Activated T-helper 17 cell treated with anti-CD3 and anti-CD28 coated beads, Interleukin-2, amount 50 U/mL, for 72 hours (primary cell): ENCODE data around the gene OAT. TPM values are rescaled to one million over a fixed set of nuclear protein-coding genes. Genes with fewer than 3 reads are reported as not detected.
A peak's percentile ranks its signal among the peaks of the same experiment; 100 is the strongest.
"Not testable (repeated sequence)": the region's sequence is repeated elsewhere in the genome, so short reads cannot be mapped to it uniquely, and the experiment has no call there.

Source experiments
- ATAC-seq: fragments of 150-1000 bp; cut with Tn5 transposase; replicated peaks from 2 replicates; pipeline ENCODE4 v1.10.0; 2021; ENCODE audit warnings: mild to moderate bottlenecking, moderate library complexity
- H3K27ac Mint-ChIP-seq: one replicate; pipeline ENCODE4 v1.8.0; 2022; ENCODE audit warnings: mixed read lengths
- H3K27me3 Mint-ChIP-seq: one replicate; pipeline ENCODE4 v1.8.0; 2022; ENCODE audit warnings: mixed read lengths
- H3K36me3 Mint-ChIP-seq: one replicate; pipeline ENCODE4 v1.8.0; 2022; ENCODE audit warnings: low read depth, mild to moderate bottlenecking, mixed read lengths
- H3K4me1 Mint-ChIP-seq: one replicate; pipeline ENCODE4 v1.8.0; 2022; ENCODE audit warnings: mixed read lengths
- H3K4me3 Mint-ChIP-seq: one replicate; pipeline ENCODE4 v1.8.0; 2022; ENCODE audit warnings: mild to moderate bottlenecking, mixed read lengths
- H3K9me3 Mint-ChIP-seq: one replicate; pipeline ENCODE4 v1.8.0; 2022; ENCODE audit warnings: mixed read lengths
- total RNA-seq, 2 donors: library from RNA; stranded (reverse); gene quantifications; one replicate each; pipeline ENCODE4 v1.2.3, GENCODE V29; 2022

The OAT gene
- total RNA-seq, 2 donors from 2014 or later, result 21.0 to 35.6 TPM

GRCh38 chr10:124369533-124369932 lies 49.2 kb downstream of the OAT start:
- not testable (repeated sequence) for H3K4me1 Mint-ChIP-seq, H3K36me3 Mint-ChIP-seq, ATAC-seq, H3K9me3 Mint-ChIP-seq, H3K27ac Mint-ChIP-seq, H3K4me3 Mint-ChIP-seq
- peaks cover 15% of the 10 kb centered on the region for H3K27me3 Mint-ChIP-seq

GRCh38 chr10:124369066-124369465 lies 49.7 kb downstream of the OAT start:
- no peaks in the 10 kb centered on the region for H3K36me3 Mint-ChIP-seq
- H3K27ac Mint-ChIP-seq, result no peak overlapping the region
- peaks cover 15% of the 10 kb centered on the region for H3K27me3 Mint-ChIP-seq
- no peaks in the 10 kb centered on the region for H3K4me1 Mint-ChIP-seq
- no peak overlapping the region for H3K4me3 Mint-ChIP-seq
- no peaks in the 10 kb centered on the region for H3K9me3 Mint-ChIP-seq
- ATAC-seq, result no peak

GRCh38 chr10:124367936-124368335 lies 50.8 kb downstream of the OAT start:
- no peak for ATAC-seq
- H3K4me3 Mint-ChIP-seq, result no peak overlapping the region
- no peaks in the 10 kb centered on the region for H3K36me3 Mint-ChIP-seq
- H3K27ac Mint-ChIP-seq, result no peak overlapping the region
- no peaks in the 10 kb centered on the region for H3K9me3 Mint-ChIP-seq
- peaks cover 15% of the 10 kb centered on the region for H3K27me3 Mint-ChIP-seq
- H3K4me1 Mint-ChIP-seq, result no peaks in the 10 kb centered on the region

- H3K27me3 Mint-ChIP-seq, result peaks cover 15% of the 10 kb centered on the region
- no peak overlapping the region for H3K27ac Mint-ChIP-seq
- no peak for ATAC-seq
- no peaks in the 10 kb centered on the region for H3K4me1 Mint-ChIP-seq
- H3K4me3 Mint-ChIP-seq, result no peak overlapping the region
- no peaks in the 10 kb centered on the region for H3K36me3 Mint-ChIP-seq
- H3K9me3 Mint-ChIP-seq, result no peaks in the 10 kb centered on the region
Measured at GRCh38 chr10:124367414-124367813, 51.3 kb downstream of the OAT start.

- H3K9me3 Mint-ChIP-seq, result no peaks in the 10 kb centered on the region
- H3K27ac Mint-ChIP-seq, result no peak overlapping the region
- no peak overlapping the region for H3K4me3 Mint-ChIP-seq
- H3K4me1 Mint-ChIP-seq, result no peaks in the 10 kb centered on the region
- no peaks in the 10 kb centered on the region for H3K36me3 Mint-ChIP-seq
- H3K27me3 Mint-ChIP-seq, result peaks cover 15% of the 10 kb centered on the region
- ATAC-seq, result no peak
Measured at GRCh38 chr10:124366825-124367224, 51.9 kb downstream of the OAT start.

GRCh38 chr10:124366343-124366742 lies 52.4 kb downstream of the OAT start:
- no peak overlapping the region for H3K27ac Mint-ChIP-seq

GRCh38 chr10:124364674-124365073 lies 54.0 kb downstream of the OAT start:
- Mint-ChIP-seq H3K4me3 (no peak overlapping the region), H3K27ac (no peak overlapping the region), H3K9me3 (peaks cover 3% of the 10 kb centered on the region), H3K4me1 (no peaks in the 10 kb centered on the region), H3K27me3 (peaks cover 9% of the 10 kb centered on the region), H3K36me3 (no peaks in the 10 kb centered on the region)
- no peak for ATAC-seq

More at GRCh38 chr10:124366343-124366742, 52.4 kb downstream of the OAT start:
- no peak overlapping the region for H3K4me3 Mint-ChIP-seq
- ATAC-seq, result no peak
- no peaks in the 10 kb centered on the region for H3K4me1 Mint-ChIP-seq
- H3K36me3 Mint-ChIP-seq, result no peaks in the 10 kb centered on the region
- H3K27me3 Mint-ChIP-seq, result peaks cover 14% of the 10 kb centered on the region
- no peaks in the 10 kb centered on the region for H3K9me3 Mint-ChIP-seq

- H3K4me1 Mint-ChIP-seq, result no peaks in the 10 kb centered on the region
- ATAC-seq, result no peak
- no peak overlapping the region for H3K4me3 Mint-ChIP-seq
- no peak overlapping the region for H3K27ac Mint-ChIP-seq
- peaks cover 3% of the 10 kb centered on the region for H3K9me3 Mint-ChIP-seq
- H3K36me3 Mint-ChIP-seq, result no peaks in the 10 kb centered on the region
- peaks cover 13% of the 10 kb centered on the region for H3K27me3 Mint-ChIP-seq
Measured at GRCh38 chr10:124362568-124362967, 56.2 kb downstream of the OAT start.

GRCh38 chr10:124359336-124359832 lies 59.3 kb downstream of the OAT start:
- ATAC-seq, result no peak
- peaks cover 12% of the 10 kb centered on the region for H3K27me3 Mint-ChIP-seq
- peaks cover 3% of the 10 kb centered on the region for H3K9me3 Mint-ChIP-seq
- H3K4me3 Mint-ChIP-seq, result no peak overlapping the region
- H3K4me1 Mint-ChIP-seq, result peaks cover 6% of the 10 kb centered on the region
- H3K36me3 Mint-ChIP-seq, result no peaks in the 10 kb centered on the region
- H3K27ac Mint-ChIP-seq, result no peak overlapping the region

- Mint-ChIP-seq H3K9me3 (peaks cover 3% of the 10 kb centered on the region), H3K4me1 (peaks cover 6% of the 10 kb centered on the region), H3K27ac (no peak overlapping the region), H3K27me3 (peaks cover 12% of the 10 kb centered on the region), H3K4me3 (no peak overlapping the region), H3K36me3 (no peaks in the 10 kb centered on the region)
- no peak for ATAC-seq
Measured at GRCh38 chr10:124357561-124357885, 61.2 kb downstream of the OAT start.

GRCh38 chr10:124356701-124357560 lies 61.8 kb downstream of the OAT start:
- H3K27me3 Mint-ChIP-seq, result peaks cover 12% of the 10 kb centered on the region
- ATAC-seq, result no peak
- H3K4me1 Mint-ChIP-seq, result peaks cover 6% of the 10 kb centered on the region
- H3K27ac Mint-ChIP-seq, result no peak overlapping the region
- H3K9me3 Mint-ChIP-seq, result peaks cover 3% of the 10 kb centered on the region
- H3K36me3 Mint-ChIP-seq, result no peaks in the 10 kb centered on the region
- peak overlapping the region; percentile 19 for H3K4me3 Mint-ChIP-seq

GRCh38 chr10:124354411-124355382 lies 64.0 kb downstream of the OAT start:
- Mint-ChIP-seq H3K9me3 (no peaks in the 10 kb centered on the region), H3K36me3 (no peaks in the 10 kb centered on the region), H3K27me3 (peaks cover 12% of the 10 kb centered on the region), H3K4me1 (peaks cover 6% of the 10 kb centered on the region), H3K27ac (peak overlapping the region; percentile 75), H3K4me3 (peak overlapping the region; percentile 85)
- peak; percentile 88 for ATAC-seq

- Mint-ChIP-seq H3K36me3 (no peaks in the 10 kb centered on the region), H3K27me3 (peaks cover 12% of the 10 kb centered on the region), H3K4me3 (peak overlapping the region; percentile 85), H3K9me3 (no peaks in the 10 kb centered on the region), H3K27ac (no peak overlapping the region), H3K4me1 (peaks cover 6% of the 10 kb centered on the region)
- ATAC-seq, result no peak
Measured at GRCh38 chr10:124353896-124354295, 64.8 kb downstream of the OAT start.

GRCh38 chr10:124353091-124353815 lies 65.5 kb downstream of the OAT start:
- no peak for ATAC-seq
- peaks cover 9% of the 10 kb centered on the region for H3K27me3 Mint-ChIP-seq
- peaks cover 6% of the 10 kb centered on the region for H3K4me1 Mint-ChIP-seq
- no peak overlapping the region for H3K27ac Mint-ChIP-seq
- H3K4me3 Mint-ChIP-seq, result no peak overlapping the region
- no peaks in the 10 kb centered on the region for H3K9me3 Mint-ChIP-seq
- H3K36me3 Mint-ChIP-seq, result no peaks in the 10 kb centered on the region
